ENCODE data around the gene UTS2B. TPM values are rescaled to one million over a fixed set of nuclear protein-coding genes. Genes with fewer than 3 reads are reported as not detected.

UTS2B gene
- total RNA-seq, 1 donor from 2014 or later = not detected

GRCh38 chr3:191320316-191320715 lies 10.0 kb downstream of the UTS2B start:
- peak; percentile 43 for FAIRE-seq
- Histone ChIP-seq H3K36me3 (ENCODE audit: control insufficient read depth, insufficient read depth, low read length) (no peaks in the 10 kb centered on the region), H3K4me3 (ENCODE audit: low read depth, low read length) (no peak overlapping the region), H3K27me3 (ENCODE audit: control insufficient read depth, insufficient read depth, low read length) (no peaks in the 10 kb centered on the region)
- no peak for TF ChIP-seq CTCF (IDR thresholded peaks at IDR 0.05; ENCODE audit: insufficient read depth, low read length, severe bottlenecking)
- DNase-seq (ENCODE audit: low read depth) = peak; percentile 62

GRCh38 chr3:191316876-191317603 lies 13.3 kb downstream of the UTS2B start:
- no peak for TF ChIP-seq CTCF (IDR thresholded peaks at IDR 0.05; ENCODE audit: insufficient read depth, low read length, severe bottlenecking)
- FAIRE-seq (no peak), DNase-seq (ENCODE audit: low read depth) (no peak)
- Histone ChIP-seq H3K27me3 (ENCODE audit: control insufficient read depth, insufficient read depth, low read length) (no peaks in the 10 kb centered on the region), H3K36me3 (ENCODE audit: control insufficient read depth, insufficient read depth, low read length) (no peaks in the 10 kb centered on the region), H3K4me3 (ENCODE audit: low read depth, low read length) (no peak overlapping the region)

GRCh38 chr3:191314109-191314728 lies 16.1 kb downstream of the UTS2B start:
- H3K4me3 ChIP-seq (ENCODE audit: low read depth, low read length) = no peak overlapping the region
- H3K27me3 ChIP-seq (ENCODE audit: control insufficient read depth, insufficient read depth, low read length) = no peaks in the 10 kb centered on the region
- H3K36me3 ChIP-seq (ENCODE audit: control insufficient read depth, insufficient read depth, low read length) = no peaks in the 10 kb centered on the region
- DNase-seq (ENCODE audit: low read depth) = no peak
- TF ChIP-seq CTCF (IDR thresholded peaks at IDR 0.05; ENCODE audit: insufficient read depth, low read length, severe bottlenecking) = no peak
- no peak for FAIRE-seq

- no peaks in the 10 kb centered on the region for H3K36me3 ChIP-seq (ENCODE audit: control insufficient read depth, insufficient read depth, low read length)
- no peak for DNase-seq (ENCODE audit: low read depth)
- no peaks in the 10 kb centered on the region for H3K27me3 ChIP-seq (ENCODE audit: control insufficient read depth, insufficient read depth, low read length)
- no peak overlapping the region for H3K4me3 ChIP-seq (ENCODE audit: low read depth, low read length)
- TF ChIP-seq CTCF (IDR thresholded peaks at IDR 0.05; ENCODE audit: insufficient read depth, low read length, severe bottlenecking) = no peak
- no peak for FAIRE-seq
These were observed 17.0 kb downstream of the UTS2B start for GRCh38 chr3:191313296-191313695.

GRCh38 chr3:191307341-191307740 lies 23.0 kb downstream of the UTS2B start:
- no peaks in the 10 kb centered on the region for H3K36me3 ChIP-seq (ENCODE audit: control insufficient read depth, insufficient read depth, low read length)
- no peak for TF ChIP-seq CTCF (IDR thresholded peaks at IDR 0.05; ENCODE audit: insufficient read depth, low read length, severe bottlenecking)
- DNase-seq (ENCODE audit: low read depth) (no peak), FAIRE-seq (no peak)
- H3K4me3 ChIP-seq (ENCODE audit: low read depth, low read length) = no peak overlapping the region
- no peaks in the 10 kb centered on the region for H3K27me3 ChIP-seq (ENCODE audit: control insufficient read depth, insufficient read depth, low read length)

All from bronchial epithelial cell (primary cell).